Neural progenitor cell (in vitro differentiated cells): Measurements from ENCODE around the gene SAPCD2. TPM values are rescaled to one million over a fixed set of nuclear protein-coding genes. Genes with fewer than 3 reads are reported as not detected.

ENCODE experiments used
- DNase-seq: peaks from one replicate; pipeline ENCODE4 v3.0.0-alpha.2; 2016; ENCODE audit warnings: low spot score
- H2AFZ ChIP-seq: fragments of 200-600 bp; sonication (generic); replicated peaks from 2 replicates; pipeline ENCODE4 v1.6.1; 2016; ENCODE audit warnings: antibody characterized with exemption
- H3F3A ChIP-seq: fragments of 200-600 bp; sonication (generic); 2 replicates; pipeline ENCODE4 v1.6.1; 2016; ENCODE audit warnings: antibody characterized with exemption, low read depth
- H3K27ac ChIP-seq: fragments of 200-600 bp; sonication (generic); 2 replicates; pipeline ENCODE4 v1.5.1; 2016; ENCODE audit warnings: mild to moderate bottlenecking
- H3K27me3 ChIP-seq: fragments of 200-600 bp; sonication (generic); 2 replicates; pipeline ENCODE4 v1.6.1; 2016; ENCODE audit warnings: mild to moderate bottlenecking, moderate library complexity
- H3K36me3 ChIP-seq: fragments of 200-600 bp; sonication (generic); 2 replicates; pipeline ENCODE4 v1.5.1; 2016
- H3K4me1 ChIP-seq: fragments of 200-600 bp; sonication (generic); 2 replicates; pipeline ENCODE4 v1.6.1; 2016; ENCODE audit warnings: mixed run types
- H3K4me2 ChIP-seq: fragments of 200-600 bp; sonication (generic); 2 replicates; pipeline ENCODE4 v1.6.1; 2016
- H3K4me3 ChIP-seq: fragments of 200-600 bp; sonication (generic); 2 replicates; pipeline ENCODE4 v1.5.1; 2016
- H3K79me2 ChIP-seq: fragments of 200-600 bp; sonication (generic); 2 replicates; pipeline ENCODE4 v1.6.1; 2016; ENCODE audit warnings: low read depth
- H3K9ac ChIP-seq: fragments of 200-600 bp; sonication (generic); 2 replicates; pipeline ENCODE4 v1.6.1; 2016
- H3K9me3 ChIP-seq: fragments of 200-600 bp; sonication (generic); 2 replicates; pipeline ENCODE4 v1.5.1; 2016; ENCODE audit warnings: low read depth
- H4K20me1 ChIP-seq: fragments of 200-600 bp; sonication (generic); 2 replicates; pipeline ENCODE4 v1.6.1; 2016; ENCODE audit warnings: low read depth
- H3K27ac Mint-ChIP-seq: 3 replicates; pipeline ENCODE4 v1.8.0; 2021; ENCODE audit warnings: mixed read lengths
- H3K27me3 Mint-ChIP-seq: 2 replicates; pipeline ENCODE4 v1.8.0; 2022; ENCODE audit warnings: low read depth, mild to moderate bottlenecking, inconsistent platforms, moderate library complexity, mixed read lengths; ENCODE audit not compliant: insufficient read depth
- H3K36me3 Mint-ChIP-seq: 3 replicates; pipeline ENCODE4 v1.8.0; 2021; ENCODE audit warnings: mixed read lengths
- H3K4me1 Mint-ChIP-seq: 3 replicates; pipeline ENCODE4 v1.8.0; 2021; ENCODE audit warnings: mixed read lengths
- H3K4me3 Mint-ChIP-seq: 3 replicates; pipeline ENCODE4 v1.8.0; 2021; ENCODE audit warnings: mild to moderate bottlenecking, moderate library complexity, mixed read lengths
- H3K9me3 Mint-ChIP-seq: 3 replicates; pipeline ENCODE4 v1.8.0; 2020; ENCODE audit warnings: mixed read lengths
- EZH2 ChIP-seq: fragments of 200-600 bp; sonication (generic); IDR thresholded peaks from 2 replicates; pipeline ENCODE4 v1.6.1; 2017; ENCODE audit warnings: antibody characterized with exemption, mild to moderate bottlenecking, moderate library complexity
- EZH2phosphoT487 ChIP-seq: fragments of 200-600 bp; sonication (generic); IDR thresholded peaks from 2 replicates; pipeline ENCODE4 v1.6.1; 2017; ENCODE audit warnings: antibody characterized with exemption
- total RNA-seq: library from RNA; depleted of rRNA; stranded (reverse); fragments of >200 nt; gene quantifications from 2 replicates; pipeline ENCODE4 v1.2.3, GENCODE V29; 2015; ENCODE audit warnings: low replicate concordance
- TF ChIP-seq, protein P1 (sequence below): fragments of 200-600 bp; sonication (generic); IDR thresholded peaks from 2 replicates; pipeline ENCODE4 v1.5.1; 2017; ENCODE audit warnings: antibody characterized with exemption, mild to moderate bottlenecking

The SAPCD2 gene
- total RNA-seq, 1 donor from 2014 or later, result 5.7 TPM

DNA sequence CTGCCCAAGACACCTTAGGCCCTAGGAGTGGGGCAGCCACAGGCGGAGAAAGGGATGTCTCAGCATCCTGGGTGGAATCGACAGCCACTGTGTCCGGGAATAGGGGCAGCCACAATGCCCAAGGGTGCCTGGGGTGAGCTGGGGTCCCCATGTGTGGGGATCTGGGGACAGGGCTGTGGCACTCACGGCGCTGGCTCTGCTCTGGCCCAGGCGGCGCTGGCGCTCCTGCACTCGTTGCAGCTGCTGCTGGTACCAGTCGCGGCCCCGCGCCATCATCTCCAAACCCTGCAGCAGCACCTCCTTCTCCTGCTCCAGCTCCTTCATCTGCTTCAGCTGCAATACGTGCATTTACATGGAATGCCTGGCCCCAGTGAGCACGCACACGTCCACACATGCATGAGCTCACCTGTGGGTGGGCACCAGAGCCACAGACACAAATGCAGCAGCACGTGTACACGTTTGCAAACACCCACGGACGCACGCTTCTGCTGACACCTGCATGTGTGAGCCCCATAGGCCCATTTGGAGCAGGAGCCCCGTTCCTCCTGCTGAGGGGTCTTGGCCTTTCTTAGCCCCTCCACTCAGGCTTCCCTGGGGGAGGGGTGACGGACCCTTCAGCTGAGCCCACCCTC, 4.9 kb downstream of the SAPCD2 start:
- Histone ChIP-seq H3F3A (peaks cover 10% of the 10 kb centered on the region), H3K9me3 (no peaks in the 10 kb centered on the region), H2AFZ (no peak overlapping the region), H3K36me3 (no peaks in the 10 kb centered on the region), H3K27ac (no peak overlapping the region), H3K9ac (no peak overlapping the region), H3K79me2 (no peaks in the 10 kb centered on the region), H3K4me1 (peaks cover 5% of the 10 kb centered on the region), H3K4me3 (no peak overlapping the region), H3K27me3 (peaks cover 22% of the 10 kb centered on the region), H3K4me2 (no peak overlapping the region), H4K20me1 (peaks cover 46% of the 10 kb centered on the region)
- TF ChIP-seq EZH2 (no peak), EZH2phosphoT487 (no peak)
- TF ChIP-seq, protein P1, sequence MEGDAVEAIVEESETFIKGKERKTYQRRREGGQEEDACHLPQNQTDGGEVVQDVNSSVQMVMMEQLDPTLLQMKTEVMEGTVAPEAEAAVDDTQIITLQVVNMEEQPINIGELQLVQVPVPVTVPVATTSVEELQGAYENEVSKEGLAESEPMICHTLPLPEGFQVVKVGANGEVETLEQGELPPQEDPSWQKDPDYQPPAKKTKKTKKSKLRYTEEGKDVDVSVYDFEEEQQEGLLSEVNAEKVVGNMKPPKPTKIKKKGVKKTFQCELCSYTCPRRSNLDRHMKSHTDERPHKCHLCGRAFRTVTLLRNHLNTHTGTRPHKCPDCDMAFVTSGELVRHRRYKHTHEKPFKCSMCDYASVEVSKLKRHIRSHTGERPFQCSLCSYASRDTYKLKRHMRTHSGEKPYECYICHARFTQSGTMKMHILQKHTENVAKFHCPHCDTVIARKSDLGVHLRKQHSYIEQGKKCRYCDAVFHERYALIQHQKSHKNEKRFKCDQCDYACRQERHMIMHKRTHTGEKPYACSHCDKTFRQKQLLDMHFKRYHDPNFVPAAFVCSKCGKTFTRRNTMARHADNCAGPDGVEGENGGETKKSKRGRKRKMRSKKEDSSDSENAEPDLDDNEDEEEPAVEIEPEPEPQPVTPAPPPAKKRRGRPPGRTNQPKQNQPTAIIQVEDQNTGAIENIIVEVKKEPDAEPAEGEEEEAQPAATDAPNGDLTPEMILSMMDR, result no peak
- DNase-seq, result no peak
- H3K4me1 Mint-ChIP-seq, result peaks cover 4% of the 10 kb centered on the region
- no peak overlapping the region for H3K27ac Mint-ChIP-seq
- H3K36me3 Mint-ChIP-seq, result no peaks in the 10 kb centered on the region
- H3K4me3 Mint-ChIP-seq, result peak overlapping the region; percentile 66
- peaks cover 5% of the 10 kb centered on the region for H3K27me3 Mint-ChIP-seq
- no peaks in the 10 kb centered on the region for H3K9me3 Mint-ChIP-seq

DNA sequence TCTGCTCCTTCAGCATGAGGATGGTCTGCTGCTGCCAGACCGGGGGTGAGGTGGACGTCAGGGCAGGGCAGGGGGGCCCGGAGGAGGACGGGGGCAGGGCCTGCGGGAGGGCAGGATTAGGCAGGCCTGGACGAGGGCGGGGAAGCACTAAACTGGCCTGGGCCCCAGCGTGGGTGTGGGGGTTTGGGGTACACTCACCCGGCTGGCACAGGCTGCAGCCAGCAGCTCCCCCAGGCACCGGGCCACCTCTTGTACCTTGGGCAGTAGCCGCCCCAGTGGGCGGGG, 5.5 kb downstream of the SAPCD2 start:
- Mint-ChIP-seq H3K27me3 (peaks cover 5% of the 10 kb centered on the region), H3K9me3 (no peaks in the 10 kb centered on the region), H3K4me1 (peaks cover 4% of the 10 kb centered on the region), H3K27ac (no peak overlapping the region), H3K36me3 (no peaks in the 10 kb centered on the region), H3K4me3 (no peak overlapping the region)
- Histone ChIP-seq H2AFZ (no peak overlapping the region), H3K27me3 (peaks cover 19% of the 10 kb centered on the region), H4K20me1 (peaks cover 46% of the 10 kb centered on the region), H3K4me3 (no peak overlapping the region), H3K4me1 (peaks cover 5% of the 10 kb centered on the region), H3K36me3 (no peaks in the 10 kb centered on the region), H3K4me2 (no peak overlapping the region), H3K79me2 (no peaks in the 10 kb centered on the region), H3K9me3 (no peaks in the 10 kb centered on the region), H3K27ac (no peak overlapping the region), H3K9ac (no peak overlapping the region), H3F3A (peaks cover 10% of the 10 kb centered on the region)
- DNase-seq, result no peak
- TF ChIP-seq, protein P1, result no peak
- no peak for TF ChIP-seq EZH2
- no peak for TF ChIP-seq EZH2phosphoT487

DNA sequence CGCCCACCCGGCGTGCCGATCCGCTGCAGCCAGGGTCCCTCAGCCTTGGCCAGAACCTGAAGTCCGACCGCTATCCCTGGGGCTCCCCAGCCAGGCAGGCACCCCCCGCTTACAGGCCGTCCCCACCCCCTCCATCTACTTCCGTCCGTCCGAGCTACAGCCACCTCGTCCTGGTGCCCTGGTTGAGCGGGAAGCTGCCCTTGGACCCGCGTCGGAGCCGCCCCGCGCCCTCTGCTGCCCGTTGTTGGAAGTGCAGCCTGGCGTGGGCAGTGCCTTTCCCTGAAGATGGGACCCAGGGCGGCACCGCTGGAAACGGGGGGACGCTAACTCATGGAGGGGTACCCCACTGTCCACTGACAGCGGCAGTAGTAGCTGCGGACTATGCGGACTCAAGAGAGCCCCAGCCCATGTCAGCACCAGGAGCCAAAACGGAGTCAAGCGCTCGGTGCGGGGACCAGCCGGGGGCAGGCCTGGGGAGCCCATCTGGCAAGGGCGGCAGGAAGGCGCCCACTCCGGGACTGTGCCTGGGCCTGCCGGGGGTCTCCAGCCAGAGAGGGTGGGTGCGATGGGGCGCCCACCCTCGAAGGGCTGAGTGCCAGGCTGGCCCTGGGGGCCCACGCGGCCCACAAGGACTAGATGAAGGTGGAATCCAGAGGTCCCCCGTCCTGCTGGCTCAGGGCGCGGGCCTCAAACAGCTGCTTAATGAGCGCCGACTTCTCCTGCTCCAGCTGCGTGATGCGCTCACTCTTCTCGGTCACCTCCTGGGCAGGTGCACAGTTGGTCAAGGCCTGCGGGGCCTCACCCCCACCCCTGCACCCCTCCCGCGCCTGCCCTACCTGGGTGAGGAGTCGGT, 6.1 kb downstream of the SAPCD2 start:
- Mint-ChIP-seq H3K9me3 (no peaks in the 10 kb centered on the region), H3K36me3 (no peaks in the 10 kb centered on the region), H3K27me3 (peaks cover 5% of the 10 kb centered on the region), H3K4me1 (peaks cover 4% of the 10 kb centered on the region), H3K4me3 (no peak overlapping the region), H3K27ac (no peak overlapping the region)
- no peak overlapping the region for H3K4me3 ChIP-seq
- peaks cover under 1% of the 10 kb centered on the region for H3K4me1 ChIP-seq
- no peak overlapping the region for H3K9ac ChIP-seq
- no peaks in the 10 kb centered on the region for H3K79me2 ChIP-seq
- no peak overlapping the region for H3K27ac ChIP-seq
- H3K27me3 ChIP-seq, result peaks cover 13% of the 10 kb centered on the region
- peak; percentile 72 for DNase-seq
- H2AFZ ChIP-seq, result no peak overlapping the region
- TF ChIP-seq, protein P1, result peak; percentile 88
- no peak for TF ChIP-seq EZH2
- no peaks in the 10 kb centered on the region for H3K9me3 ChIP-seq
- H3K4me2 ChIP-seq, result no peak overlapping the region
- peaks cover 10% of the 10 kb centered on the region for H3F3A ChIP-seq
- H4K20me1 ChIP-seq, result peaks cover 41% of the 10 kb centered on the region
- no peaks in the 10 kb centered on the region for H3K36me3 ChIP-seq
